ENCODE measurements around the gene HOXC12. TPM values are rescaled to one million over a fixed set of nuclear protein-coding genes. Genes with fewer than 3 reads are reported as not detected.

Gene HOXC12
- total RNA-seq, 1 experiment from 2014 or later = not detected

DNA sequence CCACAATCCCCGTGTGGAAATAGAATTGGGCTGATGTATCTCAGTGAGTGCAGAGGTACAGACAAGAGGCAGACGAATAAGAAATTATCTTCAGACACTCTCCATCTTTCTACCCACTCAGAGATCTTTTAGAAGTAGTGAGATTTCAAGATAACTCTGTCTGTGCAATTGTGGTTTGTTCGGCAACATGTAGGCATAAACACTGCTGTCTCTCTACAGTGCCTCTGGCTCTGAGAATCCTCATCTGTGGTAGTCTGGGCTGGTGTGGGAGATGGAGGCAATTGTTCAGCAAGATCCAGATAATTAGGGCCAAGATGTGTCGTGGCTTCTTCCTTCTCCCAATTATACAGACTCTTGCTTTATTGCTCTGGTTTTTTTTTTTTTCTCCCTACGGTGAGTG, 13.0 kb upstream of the HOXC12 start:
- no peak overlapping the region for H3K27ac Mint-ChIP-seq
- TF ChIP-seq, protein P1, sequence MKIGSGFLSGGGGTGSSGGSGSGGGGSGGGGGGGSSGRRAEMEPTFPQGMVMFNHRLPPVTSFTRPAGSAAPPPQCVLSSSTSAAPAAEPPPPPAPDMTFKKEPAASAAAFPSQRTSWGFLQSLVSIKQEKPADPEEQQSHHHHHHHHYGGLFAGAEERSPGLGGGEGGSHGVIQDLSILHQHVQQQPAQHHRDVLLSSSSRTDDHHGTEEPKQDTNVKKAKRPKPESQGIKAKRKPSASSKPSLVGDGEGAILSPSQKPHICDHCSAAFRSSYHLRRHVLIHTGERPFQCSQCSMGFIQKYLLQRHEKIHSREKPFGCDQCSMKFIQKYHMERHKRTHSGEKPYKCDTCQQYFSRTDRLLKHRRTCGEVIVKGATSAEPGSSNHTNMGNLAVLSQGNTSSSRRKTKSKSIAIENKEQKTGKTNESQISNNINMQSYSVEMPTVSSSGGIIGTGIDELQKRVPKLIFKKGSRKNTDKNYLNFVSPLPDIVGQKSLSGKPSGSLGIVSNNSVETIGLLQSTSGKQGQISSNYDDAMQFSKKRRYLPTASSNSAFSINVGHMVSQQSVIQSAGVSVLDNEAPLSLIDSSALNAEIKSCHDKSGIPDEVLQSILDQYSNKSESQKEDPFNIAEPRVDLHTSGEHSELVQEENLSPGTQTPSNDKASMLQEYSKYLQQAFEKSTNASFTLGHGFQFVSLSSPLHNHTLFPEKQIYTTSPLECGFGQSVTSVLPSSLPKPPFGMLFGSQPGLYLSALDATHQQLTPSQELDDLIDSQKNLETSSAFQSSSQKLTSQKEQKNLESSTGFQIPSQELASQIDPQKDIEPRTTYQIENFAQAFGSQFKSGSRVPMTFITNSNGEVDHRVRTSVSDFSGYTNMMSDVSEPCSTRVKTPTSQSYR (CRISPR knock-in tag; IDR thresholded peaks at IDR 0.05) = no peak
- TF ChIP-seq TEAD4 (CRISPR knock-in tag; IDR thresholded peaks at IDR 0.05) = no peak
- no peak for TF ChIP-seq GTF2I (CRISPR knock-in tag; conservative IDR thresholded peaks at IDR 0.05)
- no peak for TF ChIP-seq MXD4 (CRISPR knock-in tag; IDR thresholded peaks at IDR 0.05; ENCODE audit: borderline replicate concordance)
- TF ChIP-seq, protein P2, sequence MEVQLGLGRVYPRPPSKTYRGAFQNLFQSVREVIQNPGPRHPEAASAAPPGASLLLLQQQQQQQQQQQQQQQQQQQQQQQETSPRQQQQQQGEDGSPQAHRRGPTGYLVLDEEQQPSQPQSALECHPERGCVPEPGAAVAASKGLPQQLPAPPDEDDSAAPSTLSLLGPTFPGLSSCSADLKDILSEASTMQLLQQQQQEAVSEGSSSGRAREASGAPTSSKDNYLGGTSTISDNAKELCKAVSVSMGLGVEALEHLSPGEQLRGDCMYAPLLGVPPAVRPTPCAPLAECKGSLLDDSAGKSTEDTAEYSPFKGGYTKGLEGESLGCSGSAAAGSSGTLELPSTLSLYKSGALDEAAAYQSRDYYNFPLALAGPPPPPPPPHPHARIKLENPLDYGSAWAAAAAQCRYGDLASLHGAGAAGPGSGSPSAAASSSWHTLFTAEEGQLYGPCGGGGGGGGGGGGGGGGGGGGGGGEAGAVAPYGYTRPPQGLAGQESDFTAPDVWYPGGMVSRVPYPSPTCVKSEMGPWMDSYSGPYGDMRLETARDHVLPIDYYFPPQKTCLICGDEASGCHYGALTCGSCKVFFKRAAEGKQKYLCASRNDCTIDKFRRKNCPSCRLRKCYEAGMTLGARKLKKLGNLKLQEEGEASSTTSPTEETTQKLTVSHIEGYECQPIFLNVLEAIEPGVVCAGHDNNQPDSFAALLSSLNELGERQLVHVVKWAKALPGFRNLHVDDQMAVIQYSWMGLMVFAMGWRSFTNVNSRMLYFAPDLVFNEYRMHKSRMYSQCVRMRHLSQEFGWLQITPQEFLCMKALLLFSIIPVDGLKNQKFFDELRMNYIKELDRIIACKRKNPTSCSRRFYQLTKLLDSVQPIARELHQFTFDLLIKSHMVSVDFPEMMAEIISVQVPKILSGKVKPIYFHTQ (CRISPR knock-in tag; IDR thresholded peaks at IDR 0.05) = no peak
- TF ChIP-seq, protein P3, sequence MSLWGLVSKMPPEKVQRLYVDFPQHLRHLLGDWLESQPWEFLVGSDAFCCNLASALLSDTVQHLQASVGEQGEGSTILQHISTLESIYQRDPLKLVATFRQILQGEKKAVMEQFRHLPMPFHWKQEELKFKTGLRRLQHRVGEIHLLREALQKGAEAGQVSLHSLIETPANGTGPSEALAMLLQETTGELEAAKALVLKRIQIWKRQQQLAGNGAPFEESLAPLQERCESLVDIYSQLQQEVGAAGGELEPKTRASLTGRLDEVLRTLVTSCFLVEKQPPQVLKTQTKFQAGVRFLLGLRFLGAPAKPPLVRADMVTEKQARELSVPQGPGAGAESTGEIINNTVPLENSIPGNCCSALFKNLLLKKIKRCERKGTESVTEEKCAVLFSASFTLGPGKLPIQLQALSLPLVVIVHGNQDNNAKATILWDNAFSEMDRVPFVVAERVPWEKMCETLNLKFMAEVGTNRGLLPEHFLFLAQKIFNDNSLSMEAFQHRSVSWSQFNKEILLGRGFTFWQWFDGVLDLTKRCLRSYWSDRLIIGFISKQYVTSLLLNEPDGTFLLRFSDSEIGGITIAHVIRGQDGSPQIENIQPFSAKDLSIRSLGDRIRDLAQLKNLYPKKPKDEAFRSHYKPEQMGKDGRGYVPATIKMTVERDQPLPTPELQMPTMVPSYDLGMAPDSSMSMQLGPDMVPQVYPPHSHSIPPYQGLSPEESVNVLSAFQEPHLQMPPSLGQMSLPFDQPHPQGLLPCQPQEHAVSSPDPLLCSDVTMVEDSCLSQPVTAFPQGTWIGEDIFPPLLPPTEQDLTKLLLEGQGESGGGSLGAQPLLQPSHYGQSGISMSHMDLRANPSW (CRISPR knock-in tag; conservative IDR thresholded peaks at IDR 0.05; ENCODE audit: low read depth) = no peak
- TF ChIP-seq, protein P4, sequence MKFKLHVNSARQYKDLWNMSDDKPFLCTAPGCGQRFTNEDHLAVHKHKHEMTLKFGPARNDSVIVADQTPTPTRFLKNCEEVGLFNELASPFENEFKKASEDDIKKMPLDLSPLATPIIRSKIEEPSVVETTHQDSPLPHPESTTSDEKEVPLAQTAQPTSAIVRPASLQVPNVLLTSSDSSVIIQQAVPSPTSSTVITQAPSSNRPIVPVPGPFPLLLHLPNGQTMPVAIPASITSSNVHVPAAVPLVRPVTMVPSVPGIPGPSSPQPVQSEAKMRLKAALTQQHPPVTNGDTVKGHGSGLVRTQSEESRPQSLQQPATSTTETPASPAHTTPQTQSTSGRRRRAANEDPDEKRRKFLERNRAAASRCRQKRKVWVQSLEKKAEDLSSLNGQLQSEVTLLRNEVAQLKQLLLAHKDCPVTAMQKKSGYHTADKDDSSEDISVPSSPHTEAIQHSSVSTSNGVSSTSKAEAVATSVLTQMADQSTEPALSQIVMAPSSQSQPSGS (CRISPR knock-in tag; IDR thresholded peaks at IDR 0.05; ENCODE audit: borderline replicate concordance, low read depth) = no peak
- TF ChIP-seq, protein P5, sequence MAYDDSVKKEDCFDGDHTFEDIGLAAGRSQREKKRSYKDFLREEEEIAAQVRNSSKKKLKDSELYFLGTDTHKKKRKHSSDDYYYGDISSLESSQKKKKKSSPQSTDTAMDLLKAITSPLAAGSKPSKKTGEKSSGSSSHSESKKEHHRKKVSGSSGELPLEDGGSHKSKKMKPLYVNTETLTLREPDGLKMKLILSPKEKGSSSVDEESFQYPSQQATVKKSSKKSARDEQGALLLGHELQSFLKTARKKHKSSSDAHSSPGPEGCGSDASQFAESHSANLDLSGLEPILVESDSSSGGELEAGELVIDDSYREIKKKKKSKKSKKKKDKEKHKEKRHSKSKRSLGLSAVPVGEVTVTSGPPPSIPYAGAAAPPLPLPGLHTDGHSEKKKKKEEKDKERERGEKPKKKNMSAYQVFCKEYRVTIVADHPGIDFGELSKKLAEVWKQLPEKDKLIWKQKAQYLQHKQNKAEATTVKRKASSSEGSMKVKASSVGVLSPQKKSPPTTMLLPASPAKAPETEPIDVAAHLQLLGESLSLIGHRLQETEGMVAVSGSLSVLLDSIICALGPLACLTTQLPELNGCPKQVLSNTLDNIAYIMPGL (CRISPR knock-in tag; IDR thresholded peaks at IDR 0.05) = no peak
- no peak for TF ChIP-seq IRF2 (CRISPR knock-in tag; IDR thresholded peaks at IDR 0.05; ENCODE audit: borderline replicate concordance, low read depth)
- TF ChIP-seq ELF4 (CRISPR knock-in tag; IDR thresholded peaks at IDR 0.05; ENCODE audit: low read depth) = no peak
- TF ChIP-seq ETV6 (CRISPR knock-in tag; IDR thresholded peaks at IDR 0.05) = no peak
- TF ChIP-seq RELA (CRISPR knock-in tag; IDR thresholded peaks at IDR 0.05; ENCODE audit: borderline replicate concordance) = no peak
- TF ChIP-seq CTCF (IDR thresholded peaks at IDR 0.05) = no peak
- TF ChIP-seq, protein P6, sequence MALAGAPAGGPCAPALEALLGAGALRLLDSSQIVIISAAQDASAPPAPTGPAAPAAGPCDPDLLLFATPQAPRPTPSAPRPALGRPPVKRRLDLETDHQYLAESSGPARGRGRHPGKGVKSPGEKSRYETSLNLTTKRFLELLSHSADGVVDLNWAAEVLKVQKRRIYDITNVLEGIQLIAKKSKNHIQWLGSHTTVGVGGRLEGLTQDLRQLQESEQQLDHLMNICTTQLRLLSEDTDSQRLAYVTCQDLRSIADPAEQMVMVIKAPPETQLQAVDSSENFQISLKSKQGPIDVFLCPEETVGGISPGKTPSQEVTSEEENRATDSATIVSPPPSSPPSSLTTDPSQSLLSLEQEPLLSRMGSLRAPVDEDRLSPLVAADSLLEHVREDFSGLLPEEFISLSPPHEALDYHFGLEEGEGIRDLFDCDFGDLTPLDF (CRISPR knock-in tag; IDR thresholded peaks at IDR 0.05) = no peak
- no peak for TF ChIP-seq EMX1 (CRISPR knock-in tag; IDR thresholded peaks at IDR 0.05)
- peaks cover 99% of the 10 kb centered on the region for H3K27me3 Mint-ChIP-seq (ENCODE audit: low read depth)
- ChIA-PET CTCF (no interaction called here), POLR2A (no interaction called here)
- H3K9me3 Mint-ChIP-seq = no peaks in the 10 kb centered on the region
- peaks cover 16% of the 10 kb centered on the region for H3K4me1 Mint-ChIP-seq
- H3K36me3 Mint-ChIP-seq = no peaks in the 10 kb centered on the region
- no peak overlapping the region for H3K4me3 Mint-ChIP-seq
- DNase-seq (ENCODE audit: low spot score) = no peak
- no peak for ATAC-seq

Measured in WTC11 (cell line).